K562 (cell line): ENCODE results near the gene APLF. TPM values are rescaled to one million over a fixed set of nuclear protein-coding genes. Genes with fewer than 3 reads are reported as not detected.

Source experiments
- ATAC-seq: fragments of 200-7000 bp; cut with Tn5 transposase; 3 replicates; pipeline ENCODE4 v1.9.1; 2020; ENCODE audit warnings: moderate library complexity
- BruUV-seq: library from RNA; stranded (reverse); fragments of 400-500 nt; replicated peaks from 2 replicates; lab custom pipeline; 2021; lab: Mats Ljungman, UMichigan
- CTCF ChIA-PET: fragments of 300-600 bp; formaldehyde crosslinking; extraction: SDS; loops from one replicate; lab custom pipeline; 2021; ENCODE audit warnings: low intra/inter-chr PET ratio; lab: Yijun Ruan, JAX
- POLR2A ChIA-PET: fragments of 300-600, 350-650 bp; sonication (Branson Sonifier 250); formaldehyde crosslinking; extraction: SDS; loops from one replicate; lab custom pipeline; 2021; ENCODE audit warnings: antibody characterized with exemption, inconsistent platforms; lab: Yijun Ruan, JAX
- DNase-seq, 4 experiments: peaks; one replicate each; pipeline versions ENCODE4 v3.0.0 to v3.0.0-alpha.2; 2011 to 2018; ENCODE audit warnings: low spot score in 3 of 4, mixed read lengths in 3 of 4; ENCODE audit errors: extremely low read depth in 1 of 4
- FAIRE-seq: peaks from 2 replicates; lab custom pipeline; 2011; peaks lifted over from hg19 to GRCh38; lab: Jason Lieb, UNC
- H2AFZ ChIP-seq: 2 replicates; pipeline ENCODE4 v1.6.0; 2011; ENCODE audit warnings: low read depth, low read length, control low read depth, inconsistent platforms
- H3K27ac ChIP-seq: fragments of 200-600 bp; 3 replicates; pipeline ENCODE4 v1.8.0; 2011; ENCODE audit warnings: low read depth, mild to moderate bottlenecking, control low read depth, inconsistent platforms, low read length, moderate library complexity, mixed read lengths; ENCODE audit errors: extremely low read depth
- H3K27me3 ChIP-seq, 2 experiments: fragments of 300-600 bp in 1 of 2; 2 replicates in 1 of 2; 3 replicates in 1 of 2; pipeline versions ENCODE4 v1.6.0 to v1.8.0; 2011; ENCODE audit warnings: inconsistent platforms in 2 of 2, low read length in 2 of 2, mild to moderate bottlenecking in 1 of 2, mixed read lengths in 1 of 2, moderate library complexity in 1 of 2; ENCODE audit not compliant: control insufficient read depth in 2 of 2, insufficient read depth in 2 of 2
- H3K36me3 ChIP-seq: fragments of 300-600 bp; 3 replicates; pipeline ENCODE4 v1.8.0; 2011; ENCODE audit warnings: mild to moderate bottlenecking, low read length, inconsistent platforms; ENCODE audit not compliant: control insufficient read depth, insufficient read depth
- H3K4me1 ChIP-seq, 2 experiments: fragments of 200-600 bp in 1 of 2; replicated peaks in 1 of 2; 2 replicates in 1 of 2; 3 replicates in 1 of 2; pipeline versions ENCODE4 v1.5.1 to v1.8.0; 2011; ENCODE audit warnings: inconsistent platforms in 2 of 2, low read length in 2 of 2, mild to moderate bottlenecking in 1 of 2, mixed read lengths in 1 of 2, moderate library complexity in 1 of 2; ENCODE audit not compliant: control insufficient read depth in 2 of 2, insufficient read depth in 2 of 2
- H3K4me2 ChIP-seq: 2 replicates; pipeline ENCODE4 v1.6.1; 2011; ENCODE audit warnings: low read length, control low read depth, inconsistent platforms, mixed read lengths; ENCODE audit not compliant: insufficient read depth
- H3K4me3 ChIP-seq: fragments of 200-600 bp; sonication (generic), shearing (Covaris generic); 2 replicates; pipeline ENCODE4 v1.5.1; 2016; ENCODE audit warnings: control low read depth, inconsistent platforms
- H3K79me2 ChIP-seq: fragments of 200-600 bp; 3 replicates; pipeline ENCODE4 v1.8.0; 2011; ENCODE audit warnings: low read length, inconsistent platforms; ENCODE audit not compliant: control insufficient read depth, insufficient read depth
- H3K9ac ChIP-seq, 2 experiments: 2 replicates each; pipeline versions ENCODE4 v1.6.0 to v1.6.1; 2011; ENCODE audit warnings: low read depth in 2 of 2, low read length in 2 of 2, control low read depth in 1 of 2, inconsistent platforms in 1 of 2, mild to moderate bottlenecking in 1 of 2, mixed read lengths in 1 of 2; ENCODE audit not compliant: insufficient read depth in 1 of 2
- H3K9me1 ChIP-seq: one replicate; pipeline ENCODE4 v1.6.0; 2011; ENCODE audit warnings: inconsistent platforms, mild to moderate bottlenecking, low read length, moderate library complexity; ENCODE audit not compliant: control insufficient read depth, insufficient read depth
- H3K9me3 ChIP-seq: replicated peaks from 2 replicates; pipeline ENCODE4 v1.5.1; 2011; ENCODE audit warnings: low read depth, low read length, inconsistent platforms; ENCODE audit not compliant: control insufficient read depth, insufficient read depth
- H4K20me1 ChIP-seq: replicated peaks from 2 replicates; pipeline ENCODE4 v1.6.1; 2011; ENCODE audit warnings: low read length, inconsistent platforms, mixed read lengths; ENCODE audit not compliant: control insufficient read depth, insufficient read depth
- BCL6 ChIP-seq: fragments of 250-450 bp; sonication (Bioruptor Pico); IDR thresholded peaks from 2 replicates; pipeline ENCODE4 v1.4.0; 2020
- BRF2 ChIP-seq: IDR thresholded peaks from 3 replicates; pipeline ENCODE4 v1.6.1; 2011; ENCODE audit warnings: borderline replicate concordance, mild to moderate bottlenecking; ENCODE audit not compliant: insufficient read length, insufficient read depth
- FOS ChIP-seq: IDR thresholded peaks from 3 replicates; pipeline ENCODE4 v1.6.1; 2011; ENCODE audit not compliant: insufficient read length; ENCODE audit errors: extremely low read depth
- HMGN3 ChIP-seq: IDR thresholded peaks from 2 replicates; pipeline ENCODE4 v1.6.1; 2011; ENCODE audit warnings: borderline replicate concordance, low read depth, mild to moderate bottlenecking, mixed read lengths, low read length; ENCODE audit not compliant: insufficient read length; ENCODE audit errors: extremely low read depth
- JUNB ChIP-seq: fragments of 450-650 bp; formaldehyde crosslinking; conservative IDR thresholded peaks from 2 replicates; pipeline ENCODE4 v1.4.0; 2020; ENCODE audit warnings: mild to moderate bottlenecking
- MEF2A ChIP-seq: IDR thresholded peaks from 2 replicates; pipeline ENCODE4 v1.6.1; 2011; ENCODE audit warnings: low read depth, mild to moderate bottlenecking, low read length, moderate library complexity; ENCODE audit not compliant: control insufficient read depth
- MEIS2 ChIP-seq: fragments of 450-650 bp; IDR thresholded peaks from 2 replicates; pipeline ENCODE4 v1.6.1; 2014; ENCODE audit warnings: mild to moderate bottlenecking; ENCODE audit not compliant: partially characterized antibody
- NFIC ChIP-seq: fragments of 450-650 bp; IDR thresholded peaks from 2 replicates; pipeline ENCODE4 v1.6.1; 2017; ENCODE audit warnings: mild to moderate bottlenecking, inconsistent platforms
- NRF1 ChIP-seq, 2 experiments: fragments of 450-650 bp; IDR thresholded peaks in 1 of 2; conservative IDR thresholded peaks in 1 of 2; 2 replicates each; pipeline ENCODE4 v1.6.1; 2014; ENCODE audit warnings: mild to moderate bottlenecking in 2 of 2
- WHSC1 ChIP-seq: IDR thresholded peaks from one replicate; pipeline ENCODE4 v1.6.1; 2012; ENCODE audit warnings: low read length, control low read depth, inconsistent platforms
- ZFX ChIP-seq: sonication (generic); formaldehyde crosslinking; IDR thresholded peaks from 2 replicates; pipeline ENCODE4 v1.8.0; 2022; ENCODE audit warnings: mild to moderate bottlenecking, missing genetic modification reagents, moderate library complexity
- ZNF707 ChIP-seq: fragments of 250-450 bp; sonication (Bioruptor Pico); conservative IDR thresholded peaks from 2 replicates; pipeline ENCODE4 v1.8.0; 2022; ENCODE audit warnings: inconsistent platforms, mild to moderate bottlenecking, moderate library complexity
- ZNF764 ChIP-seq: fragments of 250-450 bp; sonication (Bioruptor Pico); IDR thresholded peaks from 2 replicates; pipeline ENCODE4 v1.4.0; 2020; ENCODE audit warnings: low read depth, mild to moderate bottlenecking, moderate library complexity
- WGBS: fragments of 100-300 bp; shearing (Covaris generic); methylation state at CpG from one replicate; pipeline ENCODE4 v1.1.6; 2016; ENCODE audit warnings: low coverage, mixed read lengths; ENCODE audit not compliant: insufficient coverage; ENCODE audit errors: missing lambda C conversion rate; 5-methylcytosine and 5-hydroxymethylcytosine counted together
- in situ Hi-C: fragments of 300-500 bp; cut with MboI; formaldehyde crosslinking; loops from 4 replicates; pipeline ENCODE4 v1.15.0; 2018; ENCODE audit warnings: inconsistent platforms, mixed read lengths
- intact Hi-C: fragments of 100-400 bp; cut with micrococcal nuclease; formaldehyde crosslinking; loops from 2 replicates; pipeline ENCODE4 v1.14.2; 2022
- polyA plus RNA-seq, 8 experiments: library from polyadenylated mRNA; depleted of rRNA in 4 of 8; stranded (reverse) in 5 of 8; unstranded in 3 of 8; fragments of >200 nt; fragmentation: Nextera tagmentation in 2 of 8; fragmentation: Illumina TruSeq in 1 of 8; extraction: Ambion mirVana in 2 of 8; extraction: Trizol in 1 of 8; gene quantifications; 2 replicates each; pipeline versions ENCODE4 v1.2.1 to v1.2.3, GENCODE V29; 2011 to 2014; ENCODE audit warnings: inconsistent platforms in 1 of 8, missing spikeins in 1 of 8
- total RNA-seq, 7 experiments: library from RNA; depleted of rRNA in 6 of 7; stranded (reverse); fragments of >200 nt in 6 of 7; fragmentation: Illumina TruSeq in 2 of 7; extraction: Trizol in 2 of 7; gene quantifications; 2 replicates each; pipeline versions ENCODE4 v1.2.1 to v1.2.3, GENCODE V29; 2011 to 2021; ENCODE audit warnings: low replicate concordance in 1 of 7
- TF ChIP-seq, protein P1 (sequence below): fragments of 450-650 bp; IDR thresholded peaks from 2 replicates; pipeline ENCODE4 v1.6.1; 2016; ENCODE audit warnings: missing biosample characterization, missing genetic modification characterization
- TF ChIP-seq, protein P2 (sequence below): fragments of 150-350 bp; IDR thresholded peaks from 2 replicates; pipeline ENCODE4 v1.6.1; 2014; ENCODE audit warnings: low read depth, mild to moderate bottlenecking, low read length, borderline replicate concordance

Gene APLF
- total and polyA plus RNA-seq, 9 of the 15 experiments (the other 6 are each of a cell fraction or from before 2014, with no cell fraction given): 0.07 to 1.1 (median 0.71) TPM

- peaks cover 3% of the 10 kb centered on the region; the same call in 2 of the 3 replicates for H3K79me2 ChIP-seq
- intact Hi-C loops (no loop called here), in situ Hi-C loops (loop anchor here (5.0 kb wide), 1 partner anchor 444 kb away; no protein-coding TSS in a partner anchor)
- no peak overlapping the region for H3K4me3 ChIP-seq
- WGBS: 43% methylated on average over 3 of the region's 3 CpGs
- no peak overlapping the region for H3K4me2 ChIP-seq
- ChIA-PET CTCF (no interaction called here), POLR2A (no interaction called here)
- ATAC-seq (no peak), DNase-seq (no peak), FAIRE-seq (no peak)
- no peaks in the 10 kb centered on the region for H3K9me3 ChIP-seq
- H4K20me1 ChIP-seq: no peaks in the 10 kb centered on the region
- no peak overlapping the region for H3K27ac ChIP-seq
- no peaks in the 10 kb centered on the region for H3K36me3 ChIP-seq
- no peak overlapping the region for H2AFZ ChIP-seq
- H3K9ac ChIP-seq: no peak overlapping the region
- H3K9me1 ChIP-seq: no peaks in the 10 kb centered on the region
- H3K4me1 ChIP-seq: peaks cover 0 to 17% of the 10 kb centered on the region in 2 experiments; a peak in 2 of 5 replicates
- H3K27me3 ChIP-seq: no peaks in the 10 kb centered on the region
- no TSS peak for BruUV-seq
- TF ChIP-seq, protein P1, sequence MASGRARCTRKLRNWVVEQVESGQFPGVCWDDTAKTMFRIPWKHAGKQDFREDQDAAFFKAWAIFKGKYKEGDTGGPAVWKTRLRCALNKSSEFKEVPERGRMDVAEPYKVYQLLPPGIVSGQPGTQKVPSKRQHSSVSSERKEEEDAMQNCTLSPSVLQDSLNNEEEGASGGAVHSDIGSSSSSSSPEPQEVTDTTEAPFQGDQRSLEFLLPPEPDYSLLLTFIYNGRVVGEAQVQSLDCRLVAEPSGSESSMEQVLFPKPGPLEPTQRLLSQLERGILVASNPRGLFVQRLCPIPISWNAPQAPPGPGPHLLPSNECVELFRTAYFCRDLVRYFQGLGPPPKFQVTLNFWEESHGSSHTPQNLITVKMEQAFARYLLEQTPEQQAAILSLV (tag): no peak
- TF ChIP-seq WHSC1: no peak
- no peak for TF ChIP-seq NRF1 (conservative IDR thresholded peaks at IDR 0.05 in 1 of 2, IDR thresholded peaks at IDR 0.05 in 1 of 2)
- no peak for TF ChIP-seq ZNF707 (CRISPR knock-in tag)
- no peak for TF ChIP-seq JUNB (CRISPR knock-in tag)
- TF ChIP-seq BCL6 (CRISPR knock-in tag): no peak
- TF ChIP-seq, protein P2, sequence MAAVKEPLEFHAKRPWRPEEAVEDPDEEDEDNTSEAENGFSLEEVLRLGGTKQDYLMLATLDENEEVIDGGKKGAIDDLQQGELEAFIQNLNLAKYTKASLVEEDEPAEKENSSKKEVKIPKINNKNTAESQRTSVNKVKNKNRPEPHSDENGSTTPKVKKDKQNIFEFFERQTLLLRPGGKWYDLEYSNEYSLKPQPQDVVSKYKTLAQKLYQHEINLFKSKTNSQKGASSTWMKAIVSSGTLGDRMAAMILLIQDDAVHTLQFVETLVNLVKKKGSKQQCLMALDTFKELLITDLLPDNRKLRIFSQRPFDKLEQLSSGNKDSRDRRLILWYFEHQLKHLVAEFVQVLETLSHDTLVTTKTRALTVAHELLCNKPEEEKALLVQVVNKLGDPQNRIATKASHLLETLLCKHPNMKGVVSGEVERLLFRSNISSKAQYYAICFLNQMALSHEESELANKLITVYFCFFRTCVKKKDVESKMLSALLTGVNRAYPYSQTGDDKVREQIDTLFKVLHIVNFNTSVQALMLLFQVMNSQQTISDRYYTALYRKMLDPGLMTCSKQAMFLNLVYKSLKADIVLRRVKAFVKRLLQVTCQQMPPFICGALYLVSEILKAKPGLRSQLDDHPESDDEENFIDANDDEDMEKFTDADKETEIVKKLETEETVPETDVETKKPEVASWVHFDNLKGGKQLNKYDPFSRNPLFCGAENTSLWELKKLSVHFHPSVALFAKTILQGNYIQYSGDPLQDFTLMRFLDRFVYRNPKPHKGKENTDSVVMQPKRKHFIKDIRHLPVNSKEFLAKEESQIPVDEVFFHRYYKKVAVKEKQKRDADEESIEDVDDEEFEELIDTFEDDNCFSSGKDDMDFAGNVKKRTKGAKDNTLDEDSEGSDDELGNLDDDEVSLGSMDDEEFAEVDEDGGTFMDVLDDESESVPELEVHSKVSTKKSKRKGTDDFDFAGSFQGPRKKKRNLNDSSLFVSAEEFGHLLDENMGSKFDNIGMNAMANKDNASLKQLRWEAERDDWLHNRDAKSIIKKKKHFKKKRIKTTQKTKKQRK: no peak
- no peak for TF ChIP-seq BRF2
- no peak for TF ChIP-seq ZNF764
- no peak for TF ChIP-seq HMGN3
- TF ChIP-seq MEF2A: no peak
- TF ChIP-seq MEIS2: no peak
- TF ChIP-seq ZFX (CRISPR knock-in tag): no peak
- TF ChIP-seq FOS: no peak
- TF ChIP-seq NFIC: no peak
Observed at GRCh38 chr2:68472796-68473414, 5.5 kb downstream of the APLF start.
